Breast epithelium (tissue), 4 donors: Measurements from ENCODE around the gene PPFIA1. TPM values are rescaled to one million over a fixed set of nuclear protein-coding genes. Genes with fewer than 3 reads are reported as not detected.

Experiments
- DNase-seq, 2 donors: peaks; one replicate each; pipeline ENCODE4 v3.0.0-alpha.2; 2019; ENCODE audit warnings: low spot score in 2 of 2
- H3K27ac ChIP-seq, 2 donors: fragments of 200-600 bp; sonication (generic) in 1 of 2; one replicate each; pipeline ENCODE4 v1.5.1; 2016 to 2019; ENCODE audit warnings: mild to moderate bottlenecking in 1 of 2
- H3K27me3 ChIP-seq, 2 donors: fragments of 200-600 bp; sonication (generic) in 1 of 2; one replicate each; pipeline versions ENCODE4 v1.5.1 to v1.6.0; 2017 to 2019; ENCODE audit warnings: control low read depth in 1 of 2, mild to moderate bottlenecking in 1 of 2
- H3K36me3 ChIP-seq: fragments of 200-600 bp; one replicate; pipeline ENCODE4 v1.5.1; 2019
- H3K4me1 ChIP-seq, 2 donors: fragments of 200-600 bp; sonication (generic); one replicate each; pipeline ENCODE4 v1.5.1; 2016 to 2019; ENCODE audit warnings: control low read depth in 1 of 2
- H3K4me3 ChIP-seq, 3 donors: fragments of 200-600 bp; sonication (generic); 1 replicate in 2 of 3; 2 replicates in 1 of 3; pipeline ENCODE4 v1.5.1; 2016 to 2019; ENCODE audit warnings: mild to moderate bottlenecking in 3 of 3, moderate library complexity in 2 of 3
- H3K9me3 ChIP-seq, 2 donors: fragments of 200-600 bp; sonication (generic) in 1 of 2; one replicate each; pipeline ENCODE4 v1.5.1; 2016 to 2019; ENCODE audit warnings: control low read depth in 1 of 2
- CTCF ChIP-seq, 3 donors: fragments of 450-650 bp; IDR thresholded peaks; one replicate each; pipeline ENCODE4 v1.5.1; 2016 to 2017; ENCODE audit warnings: antibody characterized with exemption in 3 of 3, mild to moderate bottlenecking in 3 of 3, moderate library complexity in 3 of 3
- POLR2A ChIP-seq: fragments of 450-650 bp; IDR thresholded peaks from one replicate; pipeline ENCODE4 v1.6.1; 2016; ENCODE audit warnings: antibody characterized with exemption, mild to moderate bottlenecking, moderate library complexity
- POLR2AphosphoS5 ChIP-seq, 3 donors: sonication (generic); formaldehyde crosslinking; IDR thresholded peaks; one replicate each; pipeline ENCODE4 v1.6.1; 2017; ENCODE audit warnings: antibody characterized with exemption in 3 of 3
- intact Hi-C: fragments of 100-400 bp; cut with DNase I; formaldehyde crosslinking; loops from one replicate; pipeline ENCODE4 v1.15.1; 2023; ENCODE audit warnings: low total_unique reads
- total RNA-seq, 3 donors: library from RNA; depleted of rRNA; stranded (reverse); fragments of >200 nt; gene quantifications; one replicate each; pipeline ENCODE4 v1.1.0, GENCODE V29; 2016

The PPFIA1 gene
- total RNA-seq, 3 donors from 2014 or later, result 52.2 to 80.8 (median 78.0) TPM

- H3K36me3 ChIP-seq, result no peaks in the 10 kb centered on the region
- TF ChIP-seq POLR2AphosphoS5 (IDR thresholded peaks at IDR 0.05) (no peak), POLR2A (no peak), CTCF (IDR thresholded peaks at IDR 0.05) (no peak)
- H3K4me1 ChIP-seq, result no peaks in the 10 kb centered on the region
- no peak for DNase-seq
- no peak overlapping the region for H3K4me3 ChIP-seq
- no peaks in the 10 kb centered on the region for H3K27me3 ChIP-seq
- peak overlapping the region; percentile 77 to 80 for H3K27ac ChIP-seq
- H3K9me3 ChIP-seq, result no peaks in the 10 kb centered on the region
- intact Hi-C loops, result no loop called here
Measured at GRCh38 chr11:70233962-70234361, 36.5 kb upstream of the PPFIA1 start.

- intact Hi-C loops, result no loop called here
- Histone ChIP-seq H3K4me1 (no peaks in the 10 kb centered on the region), H3K4me3 (peak overlapping the region in 2 of 3 donors; percentile 15 to 39), H3K9me3 (no peaks in the 10 kb centered on the region), H3K27me3 (no peaks in the 10 kb centered on the region), H3K36me3 (no peaks in the 10 kb centered on the region), H3K27ac (peak overlapping the region in 1 of 2 donors; percentile 52)
- no peak for TF ChIP-seq POLR2AphosphoS5 (IDR thresholded peaks at IDR 0.05)
- no peak for TF ChIP-seq POLR2A
- TF ChIP-seq CTCF (IDR thresholded peaks at IDR 0.05), result no peak
- no peak for DNase-seq
Measured at GRCh38 chr11:70240337-70240736, 30.2 kb upstream of the PPFIA1 start.

- Histone ChIP-seq H3K4me1 (no peaks in the 10 kb centered on the region), H3K36me3 (no peaks in the 10 kb centered on the region), H3K9me3 (no peaks in the 10 kb centered on the region), H3K4me3 (no peak overlapping the region), H3K27ac (no peak overlapping the region), H3K27me3 (no peaks in the 10 kb centered on the region)
- intact Hi-C loops, result no loop called here
- no peak for DNase-seq
- no peak for TF ChIP-seq POLR2A
- TF ChIP-seq CTCF (IDR thresholded peaks at IDR 0.05), result no peak
- no peak for TF ChIP-seq POLR2AphosphoS5 (IDR thresholded peaks at IDR 0.05)
Measured at GRCh38 chr11:70241709-70242108, 28.8 kb upstream of the PPFIA1 start.

- Histone ChIP-seq H3K4me3 (no peak overlapping the region), H3K36me3 (no peaks in the 10 kb centered on the region), H3K4me1 (peaks cover 0 to 1% of the 10 kb centered on the region in 2 donors), H3K27ac (no peak overlapping the region), H3K9me3 (no peaks in the 10 kb centered on the region), H3K27me3 (no peaks in the 10 kb centered on the region)
- intact Hi-C loops, result no loop called here
- DNase-seq, result no peak
- no peak for TF ChIP-seq POLR2A
- TF ChIP-seq POLR2AphosphoS5 (IDR thresholded peaks at IDR 0.05), result no peak
- TF ChIP-seq CTCF (IDR thresholded peaks at IDR 0.05), result no peak
Measured at GRCh38 chr11:70242885-70243284, 27.6 kb upstream of the PPFIA1 start.

- Histone ChIP-seq H3K4me1 (peaks cover 0 to 5% of the 10 kb centered on the region in 2 donors), H3K27ac (peak overlapping the region in 1 of 2 donors; percentile 68), H3K9me3 (no peaks in the 10 kb centered on the region), H3K27me3 (no peaks in the 10 kb centered on the region), H3K4me3 (no peak overlapping the region), H3K36me3 (no peaks in the 10 kb centered on the region)
- intact Hi-C loops, result no loop called here
- TF ChIP-seq POLR2A (no peak), CTCF (IDR thresholded peaks at IDR 0.05) (no peak), POLR2AphosphoS5 (IDR thresholded peaks at IDR 0.05) (no peak)
- DNase-seq, result no peak
Measured at GRCh38 chr11:70243912-70244652, 26.4 kb upstream of the PPFIA1 start.
